ENCODE results near the gene NPNT. TPM values are rescaled to one million over a fixed set of nuclear protein-coding genes. Genes with fewer than 3 reads are reported as not detected.

NPNT gene
- polyA plus RNA-seq, 1 of the 3 experiments (the other 2 are of a cell fraction) = not detected

DNA sequence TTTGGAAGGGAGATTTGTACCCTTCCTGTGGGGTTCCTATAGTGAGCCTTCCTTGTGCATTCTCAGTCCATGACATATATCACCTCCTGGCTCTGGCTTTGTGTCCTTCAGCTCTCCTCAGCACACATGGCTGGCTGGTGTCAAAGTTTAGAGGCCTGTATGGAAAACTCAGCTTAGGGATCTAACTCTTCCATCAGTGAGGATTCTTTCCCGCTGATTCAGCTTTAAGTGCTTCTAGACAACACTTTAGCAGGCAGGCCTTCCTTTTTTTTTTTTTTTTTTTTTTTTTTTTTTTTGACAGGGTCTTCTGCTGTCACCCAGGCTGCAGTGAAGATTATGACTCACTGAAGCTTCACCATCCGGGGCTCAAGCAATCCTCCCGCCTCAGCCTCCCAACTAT, 84.2 kb downstream of the NPNT start:
- H3K4me1 ChIP-seq (ENCODE audit: control insufficient read depth in 1 of 2, insufficient read depth in 2 of 2, low read depth in 1 of 2, low read length in 1 of 2) = no peaks in the 10 kb centered on the region
- TF ChIP-seq, protein P1, sequence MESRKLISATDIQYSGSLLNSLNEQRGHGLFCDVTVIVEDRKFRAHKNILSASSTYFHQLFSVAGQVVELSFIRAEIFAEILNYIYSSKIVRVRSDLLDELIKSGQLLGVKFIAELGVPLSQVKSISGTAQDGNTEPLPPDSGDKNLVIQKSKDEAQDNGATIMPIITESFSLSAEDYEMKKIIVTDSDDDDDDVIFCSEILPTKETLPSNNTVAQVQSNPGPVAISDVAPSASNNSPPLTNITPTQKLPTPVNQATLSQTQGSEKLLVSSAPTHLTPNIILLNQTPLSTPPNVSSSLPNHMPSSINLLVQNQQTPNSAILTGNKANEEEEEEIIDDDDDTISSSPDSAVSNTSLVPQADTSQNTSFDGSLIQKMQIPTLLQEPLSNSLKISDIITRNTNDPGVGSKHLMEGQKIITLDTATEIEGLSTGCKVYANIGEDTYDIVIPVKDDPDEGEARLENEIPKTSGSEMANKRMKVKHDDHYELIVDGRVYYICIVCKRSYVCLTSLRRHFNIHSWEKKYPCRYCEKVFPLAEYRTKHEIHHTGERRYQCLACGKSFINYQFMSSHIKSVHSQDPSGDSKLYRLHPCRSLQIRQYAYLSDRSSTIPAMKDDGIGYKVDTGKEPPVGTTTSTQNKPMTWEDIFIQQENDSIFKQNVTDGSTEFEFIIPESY (IDR thresholded peaks at IDR 0.05; ENCODE audit: borderline replicate concordance, low read depth) = no peak
- TF ChIP-seq SIN3A (IDR thresholded peaks at IDR 0.05; ENCODE audit: borderline replicate concordance, low read depth, low read length) (no peak), YY1 (IDR thresholded peaks at IDR 0.05; ENCODE audit: low read depth) (no peak), FOSL2 (IDR thresholded peaks at IDR 0.05; ENCODE audit: borderline replicate concordance, low read depth) (no peak), JUND (IDR thresholded peaks at IDR 0.05) (no peak), SMC3 (IDR thresholded peaks at IDR 0.05; ENCODE audit: low read depth, low read length) (no peak), POLR2AphosphoS5 (IDR thresholded peaks at IDR 0.05; ENCODE audit: low read depth, low read length) (no peak)
- no peak overlapping the region for H3K4me2 ChIP-seq
- H3F3A ChIP-seq (replicated peaks; ENCODE audit: insufficient read depth) = no peaks in the 10 kb centered on the region
- no peak for DNase-seq
- 68% methylated on average over 3 of the region's 3 CpGs for WGBS (ENCODE audit: low lambda C conversion rate)
- no peaks in the 10 kb centered on the region for H4K20me1 ChIP-seq (ENCODE audit: insufficient read depth)
- H3K9me3 ChIP-seq = no peaks in the 10 kb centered on the region
- H3K27ac ChIP-seq (ENCODE audit: low read depth in 2 of 2, low read length in 1 of 2) = peak overlapping the region in 1 of 2 experiments; percentile 36; a peak in 2 of 4 replicates
- CTCF ChIA-PET = no interaction called here
- no peaks in the 10 kb centered on the region for H3K9me2 ChIP-seq
- no peaks in the 10 kb centered on the region for H3K27me3 ChIP-seq (ENCODE audit: insufficient read depth)
- H3K36me3 ChIP-seq (replicated peaks in 1 of 2; ENCODE audit: control insufficient read depth in 1 of 2, insufficient read depth in 2 of 2, low read length in 1 of 2) = no peaks in the 10 kb centered on the region
- no peak overlapping the region for H2AFZ ChIP-seq (ENCODE audit: low read depth)
- H3K79me2 ChIP-seq (ENCODE audit: insufficient read depth) = no peaks in the 10 kb centered on the region
- H3K9ac ChIP-seq = no peak overlapping the region
- no peak overlapping the region for H3K4me3 ChIP-seq (ENCODE audit: low read depth in 2 of 2, low read length in 1 of 2)
- POLR2A ChIA-PET = no interaction called here

DNA sequence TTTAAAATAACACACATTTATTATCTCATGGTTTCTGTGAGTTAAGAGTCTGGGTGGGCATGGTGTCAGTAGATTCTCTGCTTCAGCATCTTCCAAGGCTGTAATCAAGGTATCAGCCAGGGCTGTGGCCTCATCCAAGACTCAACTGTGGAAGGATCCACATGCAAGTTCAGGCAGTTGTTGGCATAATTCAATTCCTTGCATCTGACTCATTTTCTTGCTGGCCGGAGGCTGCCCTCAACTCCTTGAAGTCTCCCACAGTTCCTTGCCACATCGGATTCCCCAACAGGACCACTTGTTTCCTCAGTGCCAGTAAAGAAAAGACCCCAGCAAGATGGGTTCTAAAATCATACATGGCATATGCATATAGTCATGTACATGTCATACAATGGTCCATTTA, 93.4 kb downstream of the NPNT start:
- Histone ChIP-seq H3K27me3 (ENCODE audit: insufficient read depth) (no peaks in the 10 kb centered on the region), H3K36me3 (replicated peaks in 1 of 2; ENCODE audit: control insufficient read depth in 1 of 2, insufficient read depth in 2 of 2, low read length in 1 of 2) (no peaks in the 10 kb centered on the region), H2AFZ (ENCODE audit: low read depth) (no peak overlapping the region), H4K20me1 (ENCODE audit: insufficient read depth) (no peaks in the 10 kb centered on the region), H3K79me2 (ENCODE audit: insufficient read depth) (no peaks in the 10 kb centered on the region), H3K9ac (no peak overlapping the region), H3K9me3 (no peaks in the 10 kb centered on the region), H3F3A (replicated peaks; ENCODE audit: insufficient read depth) (no peaks in the 10 kb centered on the region), H3K4me3 (ENCODE audit: low read depth in 2 of 2, low read length in 1 of 2) (no peak overlapping the region), H3K27ac (ENCODE audit: low read depth in 2 of 2, low read length in 1 of 2) (no peak overlapping the region), H3K9me2 (no peaks in the 10 kb centered on the region), H3K4me2 (no peak overlapping the region), H3K4me1 (ENCODE audit: control insufficient read depth in 1 of 2, insufficient read depth in 2 of 2, low read depth in 1 of 2, low read length in 1 of 2) (peaks cover 0 to 8% of the 10 kb centered on the region in 2 experiments; a peak in 2 of 4 replicates)
- ChIA-PET CTCF (no interaction called here), POLR2A (no interaction called here)
- TF ChIP-seq RCOR1 (IDR thresholded peaks at IDR 0.05; ENCODE audit: low read length) (no peak), RXRA (IDR thresholded peaks at IDR 0.05; ENCODE audit: borderline replicate concordance, low read depth) (no peak), RAD21 (IDR thresholded peaks at IDR 0.05; ENCODE audit: low read length) (no peak), NFIC (IDR thresholded peaks at IDR 0.05; ENCODE audit: borderline replicate concordance) (no peak)
- TF ChIP-seq, protein P1 (IDR thresholded peaks at IDR 0.05; ENCODE audit: borderline replicate concordance, low read depth) = no peak
- TF ChIP-seq, protein P2, sequence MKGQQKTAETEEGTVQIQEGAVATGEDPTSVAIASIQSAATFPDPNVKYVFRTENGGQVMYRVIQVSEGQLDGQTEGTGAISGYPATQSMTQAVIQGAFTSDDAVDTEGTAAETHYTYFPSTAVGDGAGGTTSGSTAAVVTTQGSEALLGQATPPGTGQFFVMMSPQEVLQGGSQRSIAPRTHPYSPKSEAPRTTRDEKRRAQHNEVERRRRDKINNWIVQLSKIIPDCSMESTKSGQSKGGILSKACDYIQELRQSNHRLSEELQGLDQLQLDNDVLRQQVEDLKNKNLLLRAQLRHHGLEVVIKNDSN (IDR thresholded peaks at IDR 0.05; ENCODE audit: borderline replicate concordance, low read depth) = no peak
- TF ChIP-seq, protein P3, sequence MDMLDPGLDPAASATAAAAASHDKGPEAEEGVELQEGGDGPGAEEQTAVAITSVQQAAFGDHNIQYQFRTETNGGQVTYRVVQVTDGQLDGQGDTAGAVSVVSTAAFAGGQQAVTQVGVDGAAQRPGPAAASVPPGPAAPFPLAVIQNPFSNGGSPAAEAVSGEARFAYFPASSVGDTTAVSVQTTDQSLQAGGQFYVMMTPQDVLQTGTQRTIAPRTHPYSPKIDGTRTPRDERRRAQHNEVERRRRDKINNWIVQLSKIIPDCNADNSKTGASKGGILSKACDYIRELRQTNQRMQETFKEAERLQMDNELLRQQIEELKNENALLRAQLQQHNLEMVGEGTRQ (IDR thresholded peaks at IDR 0.05; ENCODE audit: borderline replicate concordance, low read depth, low read length) = no peak
- WGBS (ENCODE audit: low lambda C conversion rate) = 71% methylated on average over 2 of the region's 2 CpGs
- DNase-seq = no peak

All from SK-N-SH (cell line).